Measurements from ENCODE around the gene LAD1.

LAD1 gene

GRCh38 chr1:201366696-201367095, 32.4 kb downstream of the LAD1 start:
- no peaks in the 10 kb centered on the region for H3K36me3 ChIP-seq (ENCODE audit: insufficient read depth, low read length)
- no peaks in the 10 kb centered on the region for H3K9me3 ChIP-seq (ENCODE audit: low read length)
- H4K20me1 ChIP-seq (ENCODE audit: insufficient read depth, low read length) = no peaks in the 10 kb centered on the region
- TF ChIP-seq CTCF (IDR thresholded peaks at IDR 0.05; ENCODE audit: low read length) (no peak), EZH2 (IDR thresholded peaks at IDR 0.05; ENCODE audit: borderline replicate concordance, low read length) (no peak)
- H3K9ac ChIP-seq (ENCODE audit: low read length) = no peak overlapping the region
- H3K4me2 ChIP-seq (ENCODE audit: low read length) = no peak overlapping the region
- H3F3A ChIP-seq (ENCODE audit: insufficient read depth, low read length) = no peaks in the 10 kb centered on the region
- no peak overlapping the region for H2AFZ ChIP-seq (ENCODE audit: low read length)
- H3K9me2 ChIP-seq (ENCODE audit: low read depth, low read length) = no peaks in the 10 kb centered on the region
- H3K27ac ChIP-seq (ENCODE audit: low read depth, low read length, poor library complexity, severe bottlenecking) = no peak overlapping the region
- H3K27me3 ChIP-seq (ENCODE audit: insufficient read depth, low read length) = no peaks in the 10 kb centered on the region
- H3K4me1 ChIP-seq (ENCODE audit: insufficient read depth, low read length, severe bottlenecking) = no peaks in the 10 kb centered on the region
- H3K4me3 ChIP-seq (ENCODE audit: low read depth, low read length, poor library complexity, severe bottlenecking) = no peak overlapping the region
- H3K79me2 ChIP-seq (ENCODE audit: insufficient read depth, low read length) = no peaks in the 10 kb centered on the region

GRCh38 chr1:201365251-201365650, 33.9 kb downstream of the LAD1 start:
- no peaks in the 10 kb centered on the region for H3K36me3 ChIP-seq (ENCODE audit: insufficient read depth, low read length)
- no peaks in the 10 kb centered on the region for H3K4me1 ChIP-seq (ENCODE audit: insufficient read depth, low read length, severe bottlenecking)
- no peak overlapping the region for H3K4me2 ChIP-seq (ENCODE audit: low read length)
- no peaks in the 10 kb centered on the region for H3F3A ChIP-seq (ENCODE audit: insufficient read depth, low read length)
- no peak overlapping the region for H2AFZ ChIP-seq (ENCODE audit: low read length)
- H3K4me3 ChIP-seq (ENCODE audit: low read depth, low read length, poor library complexity, severe bottlenecking) = no peak overlapping the region
- no peak for TF ChIP-seq CTCF (IDR thresholded peaks at IDR 0.05; ENCODE audit: low read length)
- TF ChIP-seq EZH2 (IDR thresholded peaks at IDR 0.05; ENCODE audit: borderline replicate concordance, low read length) = no peak
- no peak overlapping the region for H3K27ac ChIP-seq (ENCODE audit: low read depth, low read length, poor library complexity, severe bottlenecking)
- no peak overlapping the region for H3K9ac ChIP-seq (ENCODE audit: low read length)
- no peaks in the 10 kb centered on the region for H3K9me3 ChIP-seq (ENCODE audit: low read length)
- no peaks in the 10 kb centered on the region for H4K20me1 ChIP-seq (ENCODE audit: insufficient read depth, low read length)
- H3K27me3 ChIP-seq (ENCODE audit: insufficient read depth, low read length) = no peaks in the 10 kb centered on the region
- H3K9me2 ChIP-seq (ENCODE audit: low read depth, low read length) = no peaks in the 10 kb centered on the region
- H3K79me2 ChIP-seq (ENCODE audit: insufficient read depth, low read length) = no peaks in the 10 kb centered on the region

DNA sequence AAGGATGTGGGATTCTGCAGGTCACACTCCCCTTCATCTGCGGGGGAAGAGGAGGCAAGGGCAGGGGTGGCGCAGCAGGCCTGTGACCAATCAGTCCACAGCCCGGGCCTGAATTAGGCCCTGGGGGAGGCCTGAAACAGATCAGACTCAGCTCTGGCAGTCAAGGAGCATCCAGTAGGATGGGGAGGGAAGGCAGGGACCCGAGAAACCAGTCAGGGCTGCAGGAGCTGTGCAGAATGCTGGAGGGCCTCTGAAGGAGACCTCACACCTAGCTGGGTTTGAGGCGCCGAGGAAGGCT, 34.4 kb downstream of the LAD1 start:
- Histone ChIP-seq H3K27ac (ENCODE audit: low read depth, low read length, poor library complexity, severe bottlenecking) (no peak overlapping the region), H3K4me1 (ENCODE audit: insufficient read depth, low read length, severe bottlenecking) (no peaks in the 10 kb centered on the region), H2AFZ (ENCODE audit: low read length) (no peak overlapping the region), H3K4me3 (ENCODE audit: low read depth, low read length, poor library complexity, severe bottlenecking) (no peak overlapping the region), H3K27me3 (ENCODE audit: insufficient read depth, low read length) (no peaks in the 10 kb centered on the region), H4K20me1 (ENCODE audit: insufficient read depth, low read length) (no peaks in the 10 kb centered on the region), H3F3A (ENCODE audit: insufficient read depth, low read length) (no peaks in the 10 kb centered on the region), H3K36me3 (ENCODE audit: insufficient read depth, low read length) (no peaks in the 10 kb centered on the region), H3K79me2 (ENCODE audit: insufficient read depth, low read length) (no peaks in the 10 kb centered on the region), H3K9me2 (ENCODE audit: low read depth, low read length) (no peaks in the 10 kb centered on the region), H3K9ac (ENCODE audit: low read length) (no peak overlapping the region), H3K4me2 (ENCODE audit: low read length) (no peak overlapping the region), H3K9me3 (ENCODE audit: low read length) (no peaks in the 10 kb centered on the region)
- TF ChIP-seq EZH2 (IDR thresholded peaks at IDR 0.05; ENCODE audit: borderline replicate concordance, low read length) (no peak), CTCF (IDR thresholded peaks at IDR 0.05; ENCODE audit: low read length) (no peak)

Measured in OCI-LY1 (cell line).